COR-L47 (cell line): ENCODE data around the gene CPEB2.

Experiments used
- DNase-seq: peaks from one replicate; lab custom pipeline; 2025; lab: John Stamatoyannopoulos, UW

CPEB2 gene

GRCh38 chr4:15001869-15002658 is at the start of gene CPEB2:
Gene CPEB2 (plus strand): TSS chr4:15002481. CDS start chr4:15002674, 193 bp downstream.
- DNase-seq = peak; percentile 20

GRCh38 chr4:14958436-14958835 is 43.8 kb upstream of the CPEB2 start:
- no peak for DNase-seq

GRCh38 chr4:14961292-14961691 is 41.0 kb upstream of the CPEB2 start:
- DNase-seq = no peak

- DNase-seq = no peak
These were observed 37.2 kb upstream of the CPEB2 start for GRCh38 chr4:14965071-14965470.

- DNase-seq = no peak
These were observed 34.3 kb upstream of the CPEB2 start for GRCh38 chr4:14967982-14968381.

- DNase-seq = no peak
These were observed 24.5 kb upstream of the CPEB2 start for GRCh38 chr4:14977830-14978229.

- DNase-seq = no peak
These were observed 17.8 kb upstream of the CPEB2 start for GRCh38 chr4:14984448-14984847.

- DNase-seq = no peak
These were observed 17.1 kb upstream of the CPEB2 start for GRCh38 chr4:14985161-14985560.

- DNase-seq = no peak
These were observed 16.4 kb upstream of the CPEB2 start for GRCh38 chr4:14985843-14986242.

GRCh38 chr4:14987054-14987453 is 15.2 kb upstream of the CPEB2 start:
- DNase-seq = no peak

- no peak for DNase-seq
These were observed 11.8 kb upstream of the CPEB2 start for GRCh38 chr4:14990484-14990883.

- no peak for DNase-seq
These were observed 8.0 kb upstream of the CPEB2 start for GRCh38 chr4:14994242-14994641.

- peak; percentile 3 for DNase-seq
These were observed 923 bp upstream of the CPEB2 start for GRCh38 chr4:15001248-15001868.

GRCh38 chr4:15002659-15003400 is 549 bp downstream of the CPEB2 start:
- no peak for DNase-seq

- DNase-seq = peak; percentile 28
These were observed 1.2 kb downstream of the CPEB2 start for GRCh38 chr4:15003401-15003890.

- DNase-seq = peak; percentile 22
These were observed 1.8 kb downstream of the CPEB2 start for GRCh38 chr4:15003891-15004738.

GRCh38 chr4:15004739-15005301 is 2.5 kb downstream of the CPEB2 start:
- no peak for DNase-seq

- DNase-seq = no peak
These were observed 3.3 kb downstream of the CPEB2 start for GRCh38 chr4:15005474-15006115.

GRCh38 chr4:15006416-15007024 is 4.2 kb downstream of the CPEB2 start:
- no peak for DNase-seq

- DNase-seq = no peak
These were observed 4.9 kb downstream of the CPEB2 start for GRCh38 chr4:15007201-15007600.
